Adrenal gland (tissue), 12 donors: ENCODE measurements around the gene CGA. TPM values are rescaled to one million over a fixed set of nuclear protein-coding genes. Genes with fewer than 3 reads are reported as not detected.

Source experiments
- DNase-seq, 7 donors: peaks; one replicate each; pipeline ENCODE4 v3.0.0-alpha.2; 2019 to 2020
- H3K27ac ChIP-seq, 5 donors: fragments of 200-600 bp; sonication (generic) in 4 of 5; 1 replicate in 3 of 5; 2 replicates in 2 of 5; pipeline versions ENCODE4 v1.5.1 to v1.8.0; 2016 to 2020; ENCODE audit warnings: mild to moderate bottlenecking in 1 of 5
- H3K27me3 ChIP-seq: fragments of 200-600 bp; 2 replicates; pipeline ENCODE4 v1.8.0; 2021
- H3K36me3 ChIP-seq, 2 donors: fragments of 200-600 bp; replicated peaks in 1 of 2; 1 replicate in 1 of 2; 2 replicates in 1 of 2; pipeline versions ENCODE4 v1.5.1 to v1.8.0; 2018 to 2022
- H3K4me1 ChIP-seq, 2 donors: fragments of 200-600 bp; replicated peaks in 1 of 2; 1 replicate in 1 of 2; 2 replicates in 1 of 2; pipeline versions ENCODE4 v1.5.1 to v1.8.0; 2018 to 2021
- H3K4me3 ChIP-seq, 4 donors: fragments of 200-600 bp; sonication (generic) in 3 of 4; one replicate each; pipeline ENCODE4 v1.5.1; 2016 to 2018
- H3K9me3 ChIP-seq, 3 donors: fragments of 200-600 bp; sonication (generic) in 1 of 3; replicated peaks in 1 of 3; 1 replicate in 2 of 3; 2 replicates in 1 of 3; pipeline versions ENCODE4 v1.5.1 to v1.8.0; 2016 to 2021
- CTCF ChIP-seq, 6 experiments: fragments of 450-650 bp in 4 of 6; fragments of 200-600 bp in 2 of 6; sonication (generic) in 1 of 6; IDR thresholded peaks; 1 replicate in 5 of 6; 2 replicates in 1 of 6; pipeline versions ENCODE4 v1.5.1 to v1.8.0; 2016 to 2021; ENCODE audit warnings: antibody characterized with exemption in 6 of 6, mild to moderate bottlenecking in 2 of 6, moderate library complexity in 1 of 6
- POLR2A ChIP-seq, 2 donors: fragments of 450-650 bp; IDR thresholded peaks; one replicate each; pipeline ENCODE4 v1.6.1; 2017; ENCODE audit warnings: antibody characterized with exemption in 2 of 2, mild to moderate bottlenecking in 2 of 2, moderate library complexity in 1 of 2
- WGBS, 4 donors: extraction: QIAGEN DNeasy Blood & Tissue Kit in 2 of 4; methylation state at CpG; one replicate each; pipeline versions ENCODE4 v1.1.5 to v1.1.7; 2013 to 2017; 5-methylcytosine and 5-hydroxymethylcytosine counted together
- intact Hi-C, 2 donors: fragments of 100-400 bp; cut with DNase I; formaldehyde crosslinking; loops; one replicate each; pipeline versions ENCODE4 v1.14.1 to v1.15.0; 2022 to 2023
- polyA plus RNA-seq, 3 donors: library from polyadenylated mRNA; stranded (reverse); fragments of 200-250 nt in 2 of 3; fragments of 350-450 nt in 1 of 3; fragmentation: Illumina TruSeq in 1 of 3; extraction: RNeasy Lipid Tissue Mini Kit (QIAGEN cat#74804) in 1 of 3; gene quantifications; one replicate each; pipeline ENCODE4 v1.2.3, GENCODE V29; 2013 to 2014
- total RNA-seq, 9 donors: library from RNA; depleted of rRNA in 4 of 9; stranded (reverse); fragments of >200 nt in 4 of 9; fragments of 120-200 nt in 1 of 9; fragmentation: NEBNext Ultra II Directional in 1 of 9; extraction: Animal tissue kit (Norgen Biotek cat#: 25700) in 1 of 9; gene quantifications; one replicate each; pipeline versions ENCODE4 v1.1.0 to v1.2.4, GENCODE V29; 2013 to 2023
- donor health status: healthy with polysubstance abuse.
- donor health status: Bipolar disorder and iron deficiency.
- donor health status: DM: yes; HTN: yes; CAD: no.
- donor health status: DM: no; HTN: no; CAD: no.
- donor health status: DM: no; HTN: no; CAD: no.
- donor health status: DM: yes; HTN: yes; CAD: no.

Gene CGA
- total and polyA plus RNA-seq, 12 donors, result 0.29 to 0.83 (median 0.46) TPM; not detected in 7

- Histone ChIP-seq H3K4me1 (no peaks in the 10 kb centered on the region), H3K9me3 (no peaks in the 10 kb centered on the region), H3K4me3 (no peak overlapping the region), H3K27ac (no peak overlapping the region), H3K36me3 (no peaks in the 10 kb centered on the region), H3K27me3 (peaks cover 4% of the 10 kb centered on the region)
- no peak for TF ChIP-seq POLR2A (IDR thresholded peaks at IDR 0.05)
- TF ChIP-seq CTCF (IDR thresholded peaks at IDR 0.05), result peak; percentile 26 to 70 (median 48)
- DNase-seq, result peak; percentile 37 to 57 (median 46)
- intact Hi-C loops, result no loop called here
- 26 to 33% (median 31%) methylated on average over 7 of the region's 7 CpGs for WGBS, 4 donors
Observed at GRCh38 chr6:87066449-87067333, 28.2 kb downstream of the CGA start.

GRCh38 chr6:87065117-87065516 lies 29.8 kb downstream of the CGA start:
- Histone ChIP-seq H3K4me3 (no peak overlapping the region), H3K36me3 (no peaks in the 10 kb centered on the region), H3K9me3 (no peaks in the 10 kb centered on the region), H3K4me1 (no peaks in the 10 kb centered on the region), H3K27me3 (peaks cover 4% of the 10 kb centered on the region), H3K27ac (no peak overlapping the region)
- no peak for TF ChIP-seq POLR2A (IDR thresholded peaks at IDR 0.05)
- no peak for TF ChIP-seq CTCF (IDR thresholded peaks at IDR 0.05)
- intact Hi-C loops, result no loop called here
- WGBS, 4 donors, result 48 to 66% (median 60%) methylated on average over 5 of the region's 5 CpGs
- DNase-seq, result no peak

GRCh38 chr6:87059943-87060342 lies 35.0 kb downstream of the CGA start:
- Histone ChIP-seq H3K9me3 (no peaks in the 10 kb centered on the region), H3K4me3 (no peak overlapping the region), H3K36me3 (no peaks in the 10 kb centered on the region), H3K4me1 (no peaks in the 10 kb centered on the region), H3K27me3 (no peaks in the 10 kb centered on the region), H3K27ac (no peak overlapping the region)
- no peak for TF ChIP-seq POLR2A (IDR thresholded peaks at IDR 0.05)
- no peak for TF ChIP-seq CTCF (IDR thresholded peaks at IDR 0.05)
- intact Hi-C loops, result no loop called here
- DNase-seq, result no peak
- WGBS, 4 donors, result 82 to 94% (median 91%) methylated on average over 6 to 18 of the region's 18 CpGs

- TF ChIP-seq CTCF (IDR thresholded peaks at IDR 0.05), result no peak
- TF ChIP-seq POLR2A (IDR thresholded peaks at IDR 0.05), result no peak
- Histone ChIP-seq H3K27me3 (no peaks in the 10 kb centered on the region), H3K27ac (no peak overlapping the region), H3K36me3 (no peaks in the 10 kb centered on the region), H3K9me3 (no peaks in the 10 kb centered on the region), H3K4me1 (no peaks in the 10 kb centered on the region), H3K4me3 (no peak overlapping the region)
- intact Hi-C loops, result no loop called here
- 72 to 83% (median 79%) methylated on average over 3 of the region's 3 CpGs for WGBS, 4 donors
- DNase-seq, result no peak
Observed at GRCh38 chr6:87054143-87054833, 40.6 kb downstream of the CGA start.
